NT2/D1 (cell line): ENCODE data around the gene BCAT1.

ENCODE experiments used
- DNase-seq: peaks from one replicate; pipeline ENCODE4 v3.0.0-alpha.2; 2011; ENCODE audit warnings: low read depth, low spot score
- H3K27me3 ChIP-seq: 2 replicates; pipeline ENCODE4 v1.6.0; 2011; ENCODE audit warnings: mild to moderate bottlenecking; ENCODE audit not compliant: insufficient read length, insufficient read depth
- H3K36me3 ChIP-seq: 2 replicates; pipeline ENCODE4 v1.6.1; 2011; ENCODE audit warnings: mild to moderate bottlenecking, low read length, mixed read lengths; ENCODE audit not compliant: insufficient read depth, insufficient read length
- H3K4me1 ChIP-seq: 2 replicates; pipeline ENCODE4 v1.5.1; 2011; ENCODE audit not compliant: insufficient read depth, insufficient read length
- H3K4me3 ChIP-seq: 2 replicates; pipeline ENCODE4 v1.5.1; 2011; ENCODE audit warnings: low read depth; ENCODE audit not compliant: insufficient read length
- H3K9ac ChIP-seq: 2 replicates; pipeline ENCODE4 v1.6.0; 2011; ENCODE audit warnings: low read depth; ENCODE audit not compliant: insufficient read length
- H3K9me3 ChIP-seq: 2 replicates; pipeline ENCODE4 v1.5.1; 2011; ENCODE audit warnings: mild to moderate bottlenecking, low read length; ENCODE audit not compliant: insufficient read depth
- SUZ12 ChIP-seq: IDR thresholded peaks from 2 replicates; pipeline ENCODE4 v1.6.1; 2011; ENCODE audit not compliant: insufficient read length, insufficient read depth; ENCODE audit errors: extremely low read depth
- YY1 ChIP-seq: IDR thresholded peaks from 2 replicates; pipeline ENCODE4 v1.6.1; 2011; ENCODE audit not compliant: insufficient read length, insufficient read depth
- ZNF274 ChIP-seq: IDR thresholded peaks from 2 replicates; pipeline ENCODE4 v1.6.1; 2011; ENCODE audit warnings: mild to moderate bottlenecking, low read depth, low read length

Gene BCAT1

GRCh38 chr12:24922090-24922489 lies 26.8 kb downstream of the BCAT1 start:
- peaks cover 20% of the 10 kb centered on the region for H3K9me3 ChIP-seq
- no peak for DNase-seq
- H3K36me3 ChIP-seq: peaks cover 52% of the 10 kb centered on the region
- no peak overlapping the region for H3K9ac ChIP-seq
- H3K27me3 ChIP-seq: no peaks in the 10 kb centered on the region
- H3K4me3 ChIP-seq: no peak overlapping the region
- TF ChIP-seq SUZ12 (no peak), YY1 (no peak), ZNF274 (no peak)
- H3K4me1 ChIP-seq: no peaks in the 10 kb centered on the region

- Histone ChIP-seq H3K4me1 (no peaks in the 10 kb centered on the region), H3K27me3 (no peaks in the 10 kb centered on the region), H3K9me3 (peaks cover 15% of the 10 kb centered on the region), H3K9ac (no peak overlapping the region), H3K4me3 (no peak overlapping the region), H3K36me3 (peaks cover 52% of the 10 kb centered on the region)
- DNase-seq: no peak
- no peak for TF ChIP-seq YY1
- TF ChIP-seq ZNF274: no peak
- TF ChIP-seq SUZ12: no peak
These were observed 27.5 kb downstream of the BCAT1 start for GRCh38 chr12:24921251-24922038.

- DNase-seq: no peak
- Histone ChIP-seq H3K36me3 (peaks cover 58% of the 10 kb centered on the region), H3K9me3 (peaks cover 11% of the 10 kb centered on the region), H3K9ac (no peak overlapping the region), H3K4me1 (no peaks in the 10 kb centered on the region), H3K27me3 (no peaks in the 10 kb centered on the region), H3K4me3 (no peak overlapping the region)
- TF ChIP-seq YY1 (no peak), ZNF274 (no peak), SUZ12 (no peak)
These were observed 28.8 kb downstream of the BCAT1 start for GRCh38 chr12:24920141-24920540.

GRCh38 chr12:24919346-24920001 lies 29.4 kb downstream of the BCAT1 start:
- DNase-seq: no peak
- Histone ChIP-seq H3K27me3 (no peaks in the 10 kb centered on the region), H3K4me3 (no peak overlapping the region), H3K9ac (no peak overlapping the region), H3K4me1 (no peaks in the 10 kb centered on the region), H3K9me3 (peaks cover 4% of the 10 kb centered on the region; the same call in 1 of the 2 replicates), H3K36me3 (peaks cover 59% of the 10 kb centered on the region)
- TF ChIP-seq YY1: no peak
- TF ChIP-seq SUZ12: no peak
- no peak for TF ChIP-seq ZNF274

DNA sequence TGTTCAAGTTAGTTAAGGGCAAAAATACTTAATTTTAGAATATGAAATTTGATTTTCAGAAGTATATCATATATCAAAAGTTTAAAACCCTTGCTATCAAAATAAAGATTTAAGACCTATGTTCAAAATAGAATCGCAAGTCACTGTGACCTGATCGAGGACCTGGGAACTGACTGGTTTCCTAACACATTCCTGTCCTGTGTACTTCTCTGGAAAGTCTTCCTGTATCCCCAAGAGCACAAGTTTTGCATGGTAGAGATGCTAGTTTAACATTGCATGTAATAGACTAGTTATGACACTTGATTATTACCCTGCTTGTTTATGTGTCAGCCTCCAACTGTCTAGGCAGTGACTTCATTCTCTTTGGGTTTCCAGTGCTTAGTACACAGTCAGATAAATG lies 30.3 kb downstream of the BCAT1 start:
- no peak for DNase-seq
- Histone ChIP-seq H3K4me3 (no peak overlapping the region), H3K4me1 (no peaks in the 10 kb centered on the region), H3K36me3 (peaks cover 66% of the 10 kb centered on the region), H3K9ac (no peak overlapping the region), H3K9me3 (no peaks in the 10 kb centered on the region), H3K27me3 (no peaks in the 10 kb centered on the region)
- no peak for TF ChIP-seq SUZ12
- TF ChIP-seq YY1: no peak
- TF ChIP-seq ZNF274: no peak

DNA sequence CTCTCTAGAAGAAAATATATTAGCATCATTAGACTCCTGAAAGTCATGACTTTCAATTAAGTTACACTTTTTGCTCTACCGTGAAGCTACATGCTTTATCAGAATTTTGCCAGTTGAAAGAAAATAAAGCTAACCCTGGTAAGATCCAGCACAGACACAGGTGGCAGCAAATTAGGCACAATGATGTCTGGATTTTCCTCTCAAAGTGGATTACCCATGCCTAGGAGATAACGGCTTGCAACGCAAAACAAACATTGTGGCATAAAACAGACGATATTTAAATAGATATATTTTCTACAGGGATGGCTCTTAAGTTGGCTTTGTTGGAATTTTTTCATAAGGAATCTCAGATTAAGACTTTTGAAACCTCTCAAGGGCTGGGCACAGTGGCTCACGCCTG lies 33.4 kb downstream of the BCAT1 start:
- Histone ChIP-seq H3K36me3 (peaks cover 68% of the 10 kb centered on the region), H3K27me3 (no peaks in the 10 kb centered on the region), H3K4me1 (peaks cover 6% of the 10 kb centered on the region), H3K9ac (no peak overlapping the region), H3K9me3 (no peaks in the 10 kb centered on the region), H3K4me3 (no peak overlapping the region)
- no peak for TF ChIP-seq YY1
- no peak for DNase-seq

DNA sequence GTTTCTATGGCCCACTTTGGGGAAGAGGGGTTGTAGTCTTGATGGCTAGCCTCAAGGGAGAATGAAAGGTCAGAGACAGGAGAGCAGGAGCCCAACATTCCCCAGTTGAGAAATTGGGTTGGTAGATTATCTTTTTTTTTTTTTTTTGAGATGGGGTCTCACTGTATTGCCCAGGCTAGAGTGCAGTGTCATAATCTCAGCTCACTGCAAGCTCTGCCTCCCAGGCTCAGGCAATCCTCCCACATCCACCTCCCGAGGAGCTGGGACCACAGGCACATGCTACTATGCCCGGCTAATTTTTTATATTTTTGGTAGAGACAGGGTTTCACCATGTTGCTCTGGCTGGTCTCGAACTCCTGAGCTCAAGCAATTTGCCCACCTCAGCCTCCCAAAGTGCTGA lies 34.9 kb downstream of the BCAT1 start:
- Histone ChIP-seq H3K9me3 (no peaks in the 10 kb centered on the region), H3K4me1 (peaks cover 6% of the 10 kb centered on the region), H3K27me3 (no peaks in the 10 kb centered on the region), H3K36me3 (peaks cover 63% of the 10 kb centered on the region), H3K4me3 (no peak overlapping the region), H3K9ac (no peak overlapping the region)
- no peak for DNase-seq
- no peak for TF ChIP-seq YY1
- no peak for TF ChIP-seq SUZ12
- TF ChIP-seq ZNF274: no peak
